Stimulated activated CD4-positive, alpha-beta T cell treated with anti-CD3 and anti-CD28 coated beads, Interleukin-4, amount 100 ng/mL, for 24 hours (primary cell): Measurements from ENCODE around the gene ZNF205.
A peak's percentile ranks its signal among the peaks of the same experiment; 100 is the strongest.
"Not testable (repeated sequence)": the region's sequence is repeated elsewhere in the genome, so short reads cannot be mapped to it uniquely, and the experiment has no call there.

Experiments
- DNase-seq: peaks from one replicate; pipeline ENCODE4 v3.0.0-alpha.2; 2020

Gene ZNF205

DNA sequence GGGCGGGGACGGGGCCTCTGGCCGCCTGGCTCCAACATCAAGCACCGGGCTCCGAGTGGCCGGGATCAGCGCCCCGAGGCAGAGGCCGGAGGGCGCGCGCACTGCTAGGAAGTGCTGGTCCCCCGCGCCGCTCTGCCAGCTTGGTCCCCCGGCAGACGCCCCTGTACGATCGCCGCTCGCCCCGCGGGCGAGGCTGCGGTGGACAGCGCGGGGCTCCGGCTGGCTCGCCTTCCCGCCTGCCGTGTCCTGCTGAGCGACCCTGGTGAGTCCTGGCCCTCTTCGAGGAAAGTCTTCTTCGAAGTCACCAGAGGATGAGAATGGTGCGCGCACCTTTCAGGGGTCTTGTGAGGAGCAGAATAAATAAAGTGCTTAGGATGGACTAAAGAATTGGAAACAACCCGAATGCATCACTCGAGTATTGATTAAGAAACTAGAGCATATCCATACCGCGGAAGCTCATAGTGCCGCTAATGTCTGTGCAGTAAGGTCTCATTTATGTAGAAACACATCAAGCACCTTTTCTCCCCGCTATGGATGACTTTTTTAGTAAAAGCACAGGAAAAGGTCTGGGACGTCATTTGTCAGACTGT lies 22.8 kb downstream of the ZNF205 start:
- DNase-seq: peak; percentile 19

DNA sequence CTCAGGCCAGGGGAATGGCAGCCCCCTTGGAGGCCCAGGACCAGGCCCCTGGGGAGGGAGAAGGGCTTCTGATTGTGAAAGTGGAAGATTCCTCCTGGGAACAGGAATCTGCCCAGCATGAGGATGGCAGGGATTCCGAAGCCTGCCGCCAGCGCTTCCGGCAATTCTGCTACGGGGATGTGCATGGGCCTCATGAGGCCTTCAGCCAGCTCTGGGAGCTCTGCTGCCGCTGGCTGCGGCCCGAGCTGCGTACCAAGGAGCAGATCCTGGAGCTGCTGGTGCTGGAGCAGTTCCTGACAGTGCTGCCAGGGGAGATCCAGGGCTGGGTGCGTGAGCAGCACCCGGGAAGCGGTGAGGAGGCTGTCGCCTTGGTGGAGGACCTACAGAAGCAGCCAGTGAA lies 24.9 kb downstream of the ZNF205 start:
- no peak for DNase-seq

DNA sequence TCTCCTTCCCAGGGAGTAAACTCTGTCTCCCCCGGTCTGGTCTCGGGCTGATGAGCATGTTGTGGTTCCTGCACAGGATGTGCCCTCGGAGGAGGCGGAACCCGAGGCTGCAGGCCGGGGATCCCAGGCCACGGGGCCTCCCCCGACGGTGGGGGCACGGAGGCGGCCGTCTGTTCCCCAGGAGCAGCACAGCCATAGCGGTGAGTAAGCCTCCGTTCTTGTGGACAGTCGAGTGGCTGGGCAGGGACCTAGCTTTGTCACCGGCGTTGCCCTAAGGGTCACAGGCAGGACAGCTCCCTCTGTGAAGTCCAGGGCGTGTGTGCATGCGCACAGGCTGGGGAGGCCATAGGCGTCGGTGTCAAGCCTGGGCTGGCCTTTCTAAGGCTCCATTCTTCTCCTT lies 26.0 kb downstream of the ZNF205 start:
- DNase-seq: no peak

- no peak for DNase-seq
Measured at GRCh38 chr16:3138823-3139426, 26.5 kb downstream of the ZNF205 start.

DNA sequence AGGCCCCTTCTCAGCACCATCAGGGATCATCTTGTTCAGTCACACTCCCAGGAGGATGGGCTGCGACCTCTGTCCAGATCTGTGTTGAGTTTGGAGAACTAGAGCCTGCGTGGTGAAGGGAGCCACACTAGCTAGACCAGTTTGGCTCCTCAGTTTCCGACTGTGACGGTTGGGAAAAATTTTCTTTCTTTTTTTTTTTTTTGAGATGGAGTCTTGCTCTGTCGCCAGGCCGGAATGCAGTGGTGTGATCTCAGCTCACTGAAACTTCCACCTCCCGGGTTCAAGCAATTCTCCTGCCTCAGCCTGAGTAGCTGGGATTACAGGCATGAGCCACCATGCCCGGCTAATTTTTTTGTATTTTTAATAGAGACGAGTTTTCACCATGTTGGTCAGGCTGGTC lies 27.2 kb downstream of the ZNF205 start:
- not testable (repeated sequence) for DNase-seq

- no peak for DNase-seq
Measured at GRCh38 chr16:3140603-3141427, 28.4 kb downstream of the ZNF205 start.

- no peak for DNase-seq
Measured at GRCh38 chr16:3141781-3142311, 29.5 kb downstream of the ZNF205 start.

- no peak for DNase-seq
Measured at GRCh38 chr16:3142327-3142726, 29.9 kb downstream of the ZNF205 start.

GRCh38 chr16:3142770-3143169 lies 30.4 kb downstream of the ZNF205 start:
- no peak for DNase-seq

- DNase-seq: no peak
Measured at GRCh38 chr16:3143189-3143588, 30.8 kb downstream of the ZNF205 start.

DNA sequence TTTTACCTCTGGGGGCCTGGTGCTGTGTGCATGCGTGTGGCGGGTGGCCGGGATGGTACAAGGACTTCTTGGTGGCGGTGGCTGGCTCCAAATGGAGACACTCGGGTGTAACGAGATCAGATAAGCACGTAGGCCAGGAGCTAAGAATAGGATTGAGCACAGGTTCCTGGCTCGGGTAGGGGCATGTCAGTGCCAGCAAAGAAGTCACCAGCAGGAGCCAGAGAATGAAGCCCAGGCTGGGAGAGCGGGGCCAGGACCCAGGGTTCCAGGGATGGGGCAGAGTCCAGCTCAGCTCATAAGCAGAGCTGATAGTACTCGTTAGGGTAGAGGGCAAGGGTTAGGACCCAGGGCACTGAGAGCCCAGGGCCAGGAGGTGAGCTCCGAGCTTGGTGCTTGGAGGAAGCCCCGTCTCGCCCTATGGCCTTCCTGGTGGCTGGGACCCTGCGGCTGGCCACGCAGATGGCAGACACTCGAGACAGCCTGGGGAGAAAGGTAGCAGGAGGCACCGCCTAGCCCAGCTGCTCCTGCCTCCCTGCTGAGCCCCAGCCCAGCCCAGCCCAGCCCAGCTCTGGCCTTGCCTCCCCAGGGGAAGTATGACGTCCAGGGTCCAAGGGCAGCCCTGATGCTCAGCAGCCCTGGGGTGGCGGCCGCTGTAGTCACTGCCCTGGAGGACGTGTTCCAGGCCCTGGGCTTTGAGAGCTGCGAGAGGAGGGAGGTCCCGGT lies 31.4 kb downstream of the ZNF205 start:
- DNase-seq: no peak

DNA sequence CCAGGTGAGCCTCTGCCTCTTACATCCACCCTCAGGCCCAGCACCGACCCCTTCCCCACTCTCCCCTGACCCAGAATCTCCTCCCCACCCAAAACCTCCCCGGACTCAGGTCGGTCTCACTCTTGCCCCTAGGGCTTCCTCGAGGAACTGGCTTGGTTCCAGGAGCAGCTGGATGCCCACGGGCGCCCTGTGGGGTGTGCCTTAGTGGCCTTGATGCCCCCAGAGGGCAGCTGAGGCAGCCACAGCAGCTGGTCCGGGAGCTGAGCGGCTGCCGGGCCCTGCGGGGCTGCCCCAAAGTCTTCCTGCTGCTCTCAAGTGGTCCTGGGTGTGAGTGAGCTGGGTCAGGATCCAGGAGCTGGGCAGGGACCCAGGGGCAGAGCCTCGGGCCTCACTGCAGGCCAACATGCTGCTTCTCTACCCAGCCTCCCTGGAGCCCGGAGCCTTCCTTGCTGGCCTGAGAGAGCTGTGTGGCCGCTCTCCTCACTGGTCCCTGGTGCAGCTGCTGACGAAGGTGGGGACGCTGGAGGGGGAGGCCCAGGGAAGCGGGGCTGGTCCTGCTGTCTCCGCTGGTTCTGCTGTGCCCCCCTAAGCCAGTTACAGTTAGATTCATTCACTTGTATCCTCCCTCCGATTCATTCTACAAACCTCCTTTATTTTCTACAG lies 32.1 kb downstream of the ZNF205 start:
- no peak for DNase-seq

DNA sequence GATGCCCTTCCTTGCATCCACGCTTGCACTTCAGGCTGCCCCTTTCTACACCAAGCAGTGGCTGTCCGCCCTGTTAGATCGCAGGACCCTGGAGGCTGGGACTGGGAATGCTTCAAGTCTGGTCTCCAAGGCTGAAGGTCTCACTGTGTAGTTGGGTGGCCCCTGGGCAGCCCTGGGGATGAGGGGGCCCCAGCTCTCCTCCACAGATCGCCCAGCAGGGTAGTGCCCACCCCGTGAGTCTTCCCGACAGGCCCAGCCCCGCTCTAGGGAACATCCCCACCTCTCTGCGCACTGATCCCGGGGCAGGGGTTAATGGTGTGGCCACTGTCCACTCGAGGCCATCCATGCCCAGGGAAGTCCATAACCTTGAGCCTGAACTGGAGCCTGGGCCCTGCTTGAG lies 32.8 kb downstream of the ZNF205 start:
- no peak for DNase-seq

- DNase-seq: no peak
Measured at GRCh38 chr16:3145660-3146059, 33.3 kb downstream of the ZNF205 start.

- no peak for DNase-seq
Measured at GRCh38 chr16:3147046-3147756, 34.8 kb downstream of the ZNF205 start.

- no peak for DNase-seq
Measured at GRCh38 chr16:3147757-3148104, 35.3 kb downstream of the ZNF205 start.

- DNase-seq: no peak
Measured at GRCh38 chr16:3148256-3149192, 36.1 kb downstream of the ZNF205 start.

DNA sequence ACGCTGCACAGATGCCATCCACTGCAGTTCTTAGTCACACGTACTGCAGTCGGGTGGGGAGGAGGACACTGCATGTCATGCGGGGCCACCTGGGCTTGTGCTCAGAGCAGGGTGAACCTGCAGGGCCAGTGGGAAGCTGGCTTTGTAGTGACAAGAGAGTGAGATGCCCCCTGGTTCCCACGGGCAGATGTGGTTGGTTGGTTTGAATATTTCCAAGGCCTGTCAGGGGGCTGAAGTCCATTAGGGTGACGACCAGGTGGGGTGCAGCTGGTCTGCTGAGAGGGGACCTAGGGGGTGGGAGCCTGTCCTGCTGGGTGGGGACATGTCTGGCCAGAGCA lies 36.8 kb downstream of the ZNF205 start:
- no peak for DNase-seq

DNA sequence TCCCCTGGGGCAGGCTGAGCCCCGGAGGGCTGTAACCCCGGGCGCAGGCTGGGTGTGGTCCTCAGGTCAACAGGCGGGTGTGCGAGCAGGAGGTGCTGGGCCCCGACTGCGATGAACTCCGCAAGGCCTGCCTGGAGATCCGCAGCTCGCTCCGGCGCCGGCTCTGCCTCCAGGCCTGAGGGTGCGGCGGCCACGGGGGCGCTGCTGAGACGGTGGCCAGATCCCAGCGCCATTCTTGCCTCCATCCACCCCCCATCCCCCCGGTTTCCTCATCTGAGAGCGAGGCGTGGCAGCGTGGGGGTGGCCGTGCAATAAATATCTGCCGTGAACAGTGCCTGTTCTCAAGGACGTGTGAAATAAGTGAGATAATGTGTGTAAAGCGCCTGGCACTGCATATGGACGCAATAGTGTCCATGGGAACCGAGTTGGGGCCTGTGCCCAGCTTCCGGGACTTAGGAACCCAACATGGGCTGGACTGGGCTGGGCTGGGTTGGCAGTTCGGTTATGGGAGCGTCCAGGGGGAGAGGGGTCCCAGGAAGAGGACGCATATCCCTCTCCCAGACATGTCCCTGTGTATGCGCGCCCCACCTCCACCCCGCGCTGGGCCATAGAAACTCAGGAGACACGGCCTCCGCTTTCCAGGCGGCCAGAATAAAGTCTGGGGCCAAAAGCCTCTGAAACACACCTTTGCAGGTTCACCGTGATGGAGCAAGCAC lies 37.4 kb downstream of the ZNF205 start:
- DNase-seq: peak; percentile 57
